Transverse colon (tissue), 4 donors: ENCODE results near the gene C20orf202.
"Not testable (repeated sequence)": the region's sequence is repeated elsewhere in the genome, so short reads cannot be mapped to it uniquely, and the experiment has no call there.

Source experiments
- EP300 ChIP-seq: sonication (generic); formaldehyde crosslinking; IDR thresholded peaks from one replicate; pipeline ENCODE4 v1.6.1; 2017; ENCODE audit warnings: antibody characterized with exemption, low read depth
- POLR2A ChIP-seq: fragments of 450-650 bp; IDR thresholded peaks from one replicate; pipeline ENCODE4 v1.6.1; 2016; ENCODE audit warnings: antibody characterized with exemption, mild to moderate bottlenecking, moderate library complexity
- POLR2AphosphoS5 ChIP-seq, 3 donors: sonication (generic); formaldehyde crosslinking; IDR thresholded peaks; one replicate each; pipeline ENCODE4 v1.6.1; 2016; ENCODE audit warnings: antibody characterized with exemption in 3 of 3
- TF ChIP-seq, protein P1 (sequence below), 5 experiments: fragments of 200-600 bp in 3 of 5; fragments of 450-650 bp in 2 of 5; sonication (generic) in 3 of 5; IDR thresholded peaks; 1 replicate in 2 of 5; 2 replicates in 3 of 5; pipeline ENCODE4 v1.5.1; 2016 to 2017; ENCODE audit warnings: antibody characterized with exemption in 5 of 5, inconsistent platforms in 3 of 5, mild to moderate bottlenecking in 2 of 5, moderate library complexity in 1 of 5

DNA sequence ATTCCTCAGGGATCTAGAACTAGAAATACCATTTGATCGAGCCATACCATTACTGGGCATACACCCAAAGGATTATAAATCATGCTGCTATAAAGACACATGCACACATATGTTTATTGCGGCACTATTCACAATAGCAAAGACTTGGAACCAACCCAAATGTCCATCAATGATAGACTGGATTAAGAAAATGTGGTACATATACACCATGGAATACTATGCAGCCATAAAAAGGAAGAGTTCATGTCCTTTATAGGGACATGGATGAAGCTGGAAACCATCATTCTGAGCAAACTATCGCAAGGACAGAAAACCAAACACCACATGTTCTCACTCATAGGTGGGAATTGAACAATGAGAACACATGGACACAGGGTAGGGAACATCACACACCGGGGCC lies 19.5 kb downstream of the C20orf202 start:
- TF ChIP-seq, protein P1, sequence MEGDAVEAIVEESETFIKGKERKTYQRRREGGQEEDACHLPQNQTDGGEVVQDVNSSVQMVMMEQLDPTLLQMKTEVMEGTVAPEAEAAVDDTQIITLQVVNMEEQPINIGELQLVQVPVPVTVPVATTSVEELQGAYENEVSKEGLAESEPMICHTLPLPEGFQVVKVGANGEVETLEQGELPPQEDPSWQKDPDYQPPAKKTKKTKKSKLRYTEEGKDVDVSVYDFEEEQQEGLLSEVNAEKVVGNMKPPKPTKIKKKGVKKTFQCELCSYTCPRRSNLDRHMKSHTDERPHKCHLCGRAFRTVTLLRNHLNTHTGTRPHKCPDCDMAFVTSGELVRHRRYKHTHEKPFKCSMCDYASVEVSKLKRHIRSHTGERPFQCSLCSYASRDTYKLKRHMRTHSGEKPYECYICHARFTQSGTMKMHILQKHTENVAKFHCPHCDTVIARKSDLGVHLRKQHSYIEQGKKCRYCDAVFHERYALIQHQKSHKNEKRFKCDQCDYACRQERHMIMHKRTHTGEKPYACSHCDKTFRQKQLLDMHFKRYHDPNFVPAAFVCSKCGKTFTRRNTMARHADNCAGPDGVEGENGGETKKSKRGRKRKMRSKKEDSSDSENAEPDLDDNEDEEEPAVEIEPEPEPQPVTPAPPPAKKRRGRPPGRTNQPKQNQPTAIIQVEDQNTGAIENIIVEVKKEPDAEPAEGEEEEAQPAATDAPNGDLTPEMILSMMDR (IDR thresholded peaks at IDR 0.05) = not testable (repeated sequence)
- TF ChIP-seq POLR2A; EP300; POLR2AphosphoS5 (IDR thresholded peaks at IDR 0.05): not testable (repeated sequence)
